DOHH2 (cell line): ENCODE results near the gene PRSS56.

Source experiments
- H3F3A ChIP-seq: fragments of 200-600 bp; sonication (generic), shearing (Covaris generic); 2 replicates; pipeline ENCODE4 v1.6.0; 2016; ENCODE audit warnings: antibody characterized with exemption, mild to moderate bottlenecking; ENCODE audit not compliant: control insufficient read depth, insufficient read depth
- H3K27ac ChIP-seq: fragments of 200-600 bp; sonication (generic); 2 replicates; pipeline ENCODE4 v1.5.1; 2014; ENCODE audit warnings: low read depth, mild to moderate bottlenecking, low read length, moderate library complexity
- H3K27me3 ChIP-seq: fragments of 200-600 bp; sonication (generic); 2 replicates; pipeline ENCODE4 v1.6.1; 2014; ENCODE audit warnings: mild to moderate bottlenecking, low read length, mixed read lengths; ENCODE audit not compliant: control insufficient read depth
- H3K36me3 ChIP-seq: fragments of 200-600 bp; sonication (generic); 2 replicates; pipeline ENCODE4 v1.6.1; 2014; ENCODE audit warnings: mild to moderate bottlenecking, low read length, moderate library complexity, mixed read lengths; ENCODE audit not compliant: control insufficient read depth
- H3K4me1 ChIP-seq: fragments of 200-600 bp; sonication (generic); 2 replicates; pipeline ENCODE4 v1.6.1; 2014; ENCODE audit warnings: mild to moderate bottlenecking, low read length, mixed read lengths; ENCODE audit not compliant: control insufficient read depth
- H3K4me2 ChIP-seq: fragments of 200-600 bp; sonication (generic); 2 replicates; pipeline ENCODE4 v1.6.0; 2014; ENCODE audit warnings: mild to moderate bottlenecking, low read length, moderate library complexity
- H3K4me3 ChIP-seq: fragments of 200-600 bp; sonication (generic); 2 replicates; pipeline ENCODE4 v1.5.1; 2014; ENCODE audit warnings: mild to moderate bottlenecking, low read length, mixed read lengths
- H3K79me2 ChIP-seq: fragments of 200-600 bp; sonication (generic); 2 replicates; pipeline ENCODE4 v1.6.1; 2014; ENCODE audit warnings: mild to moderate bottlenecking, low read length, mixed read lengths; ENCODE audit not compliant: control insufficient read depth
- H3K9me2 ChIP-seq: fragments of 200-600 bp; sonication (generic); replicated peaks from 2 replicates; pipeline ENCODE4 v1.6.1; 2014; ENCODE audit warnings: mild to moderate bottlenecking, low read length, mixed read lengths; ENCODE audit not compliant: control insufficient read depth
- H3K9me3 ChIP-seq: fragments of 200-600 bp; sonication (generic); 2 replicates; pipeline ENCODE4 v1.6.1; 2014; ENCODE audit warnings: antibody characterized with exemption, low read length, mixed read lengths; ENCODE audit not compliant: control insufficient read depth, insufficient read depth
- H4K20me1 ChIP-seq: fragments of 200-600 bp; sonication (generic); 2 replicates; pipeline ENCODE4 v1.6.0; 2014; ENCODE audit warnings: low read depth, mild to moderate bottlenecking, antibody characterized with exemption, low read length, moderate library complexity; ENCODE audit not compliant: control insufficient read depth, insufficient read depth
- EZH2phosphoT487 ChIP-seq: fragments of 200-600 bp; sonication (generic); IDR thresholded peaks from 2 replicates; pipeline ENCODE4 v1.6.1; 2017; ENCODE audit warnings: borderline replicate concordance, mild to moderate bottlenecking, antibody characterized with exemption, low read length, moderate library complexity, mixed read lengths
- TF ChIP-seq, protein P1 (sequence below): fragments of 200-600 bp; sonication (generic); IDR thresholded peaks from one replicate; pipeline ENCODE4 v1.5.1; 2014; ENCODE audit warnings: antibody characterized with exemption, mild to moderate bottlenecking, low read depth, low read length; ENCODE audit not compliant: poor library complexity, severe bottlenecking

PRSS56 gene

DNA sequence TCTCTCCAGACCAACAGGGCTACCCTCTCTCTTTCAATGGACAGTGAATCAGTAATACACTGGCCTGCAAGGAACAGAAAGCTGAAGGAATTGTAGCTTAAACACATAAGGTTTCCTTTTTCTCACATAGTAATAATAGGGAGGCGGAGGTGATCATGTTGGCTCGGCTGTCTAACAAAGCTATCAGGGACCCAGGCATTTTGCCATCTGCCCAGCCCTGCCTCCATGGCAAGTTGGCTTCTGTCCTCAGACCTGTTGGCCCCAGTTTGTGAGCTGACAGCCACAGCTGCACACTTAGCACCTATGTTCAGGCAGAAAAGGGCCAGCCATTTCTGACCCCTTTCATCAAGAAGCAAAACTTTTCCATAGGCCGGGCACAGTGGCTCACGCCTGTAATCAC, 17.3 kb downstream of the PRSS56 start:
- TF ChIP-seq EZH2phosphoT487 = no peak
- TF ChIP-seq, protein P1, sequence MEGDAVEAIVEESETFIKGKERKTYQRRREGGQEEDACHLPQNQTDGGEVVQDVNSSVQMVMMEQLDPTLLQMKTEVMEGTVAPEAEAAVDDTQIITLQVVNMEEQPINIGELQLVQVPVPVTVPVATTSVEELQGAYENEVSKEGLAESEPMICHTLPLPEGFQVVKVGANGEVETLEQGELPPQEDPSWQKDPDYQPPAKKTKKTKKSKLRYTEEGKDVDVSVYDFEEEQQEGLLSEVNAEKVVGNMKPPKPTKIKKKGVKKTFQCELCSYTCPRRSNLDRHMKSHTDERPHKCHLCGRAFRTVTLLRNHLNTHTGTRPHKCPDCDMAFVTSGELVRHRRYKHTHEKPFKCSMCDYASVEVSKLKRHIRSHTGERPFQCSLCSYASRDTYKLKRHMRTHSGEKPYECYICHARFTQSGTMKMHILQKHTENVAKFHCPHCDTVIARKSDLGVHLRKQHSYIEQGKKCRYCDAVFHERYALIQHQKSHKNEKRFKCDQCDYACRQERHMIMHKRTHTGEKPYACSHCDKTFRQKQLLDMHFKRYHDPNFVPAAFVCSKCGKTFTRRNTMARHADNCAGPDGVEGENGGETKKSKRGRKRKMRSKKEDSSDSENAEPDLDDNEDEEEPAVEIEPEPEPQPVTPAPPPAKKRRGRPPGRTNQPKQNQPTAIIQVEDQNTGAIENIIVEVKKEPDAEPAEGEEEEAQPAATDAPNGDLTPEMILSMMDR = no peak
- H3K4me2 ChIP-seq = no peak overlapping the region

DNA sequence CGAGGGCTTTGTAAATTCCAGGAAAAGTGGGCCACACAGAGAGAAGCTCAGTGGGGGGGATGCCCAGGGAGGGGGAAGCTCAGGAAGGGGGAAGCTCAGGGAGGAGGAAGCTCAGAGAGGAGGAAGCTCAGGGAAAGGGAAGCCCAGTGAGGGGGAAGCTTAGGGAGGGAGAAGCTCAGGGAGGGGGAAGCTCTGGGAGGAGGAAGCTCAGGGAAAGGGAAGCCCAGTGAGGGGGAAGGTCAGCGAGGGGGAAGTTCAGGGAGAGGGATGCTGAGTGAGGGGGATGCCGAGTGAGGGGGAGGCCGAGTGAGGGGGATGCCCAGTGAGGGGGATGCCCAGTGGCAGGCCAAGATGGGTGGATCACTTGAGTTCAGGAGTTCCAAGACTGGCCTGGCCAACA, 18.5 kb downstream of the PRSS56 start:
- Histone ChIP-seq H3K4me1 (peaks cover 27% of the 10 kb centered on the region), H3K9me2 (no peaks in the 10 kb centered on the region), H3K79me2 (no peaks in the 10 kb centered on the region), H3K36me3 (no peaks in the 10 kb centered on the region), H3K4me3 (no peak overlapping the region), H3K9me3 (no peaks in the 10 kb centered on the region), H4K20me1 (no peaks in the 10 kb centered on the region), H3K27ac (no peak overlapping the region), H3K27me3 (no peaks in the 10 kb centered on the region), H3K4me2 (no peak overlapping the region), H3F3A (no peaks in the 10 kb centered on the region; the same call in 1 of the 2 replicates)
- TF ChIP-seq, protein P1 = no peak
- TF ChIP-seq EZH2phosphoT487 = no peak

More for the DNA sequence above, 17.3 kb downstream of the PRSS56 start:
- Histone ChIP-seq H3K9me2 (no peaks in the 10 kb centered on the region), H4K20me1 (no peaks in the 10 kb centered on the region), H3F3A (peaks cover 3% of the 10 kb centered on the region; the same call in 1 of the 2 replicates), H3K4me1 (peaks cover 39% of the 10 kb centered on the region), H3K27me3 (no peaks in the 10 kb centered on the region), H3K79me2 (no peaks in the 10 kb centered on the region), H3K27ac (no peak overlapping the region), H3K4me3 (no peak overlapping the region), H3K9me3 (no peaks in the 10 kb centered on the region), H3K36me3 (no peaks in the 10 kb centered on the region)

DNA sequence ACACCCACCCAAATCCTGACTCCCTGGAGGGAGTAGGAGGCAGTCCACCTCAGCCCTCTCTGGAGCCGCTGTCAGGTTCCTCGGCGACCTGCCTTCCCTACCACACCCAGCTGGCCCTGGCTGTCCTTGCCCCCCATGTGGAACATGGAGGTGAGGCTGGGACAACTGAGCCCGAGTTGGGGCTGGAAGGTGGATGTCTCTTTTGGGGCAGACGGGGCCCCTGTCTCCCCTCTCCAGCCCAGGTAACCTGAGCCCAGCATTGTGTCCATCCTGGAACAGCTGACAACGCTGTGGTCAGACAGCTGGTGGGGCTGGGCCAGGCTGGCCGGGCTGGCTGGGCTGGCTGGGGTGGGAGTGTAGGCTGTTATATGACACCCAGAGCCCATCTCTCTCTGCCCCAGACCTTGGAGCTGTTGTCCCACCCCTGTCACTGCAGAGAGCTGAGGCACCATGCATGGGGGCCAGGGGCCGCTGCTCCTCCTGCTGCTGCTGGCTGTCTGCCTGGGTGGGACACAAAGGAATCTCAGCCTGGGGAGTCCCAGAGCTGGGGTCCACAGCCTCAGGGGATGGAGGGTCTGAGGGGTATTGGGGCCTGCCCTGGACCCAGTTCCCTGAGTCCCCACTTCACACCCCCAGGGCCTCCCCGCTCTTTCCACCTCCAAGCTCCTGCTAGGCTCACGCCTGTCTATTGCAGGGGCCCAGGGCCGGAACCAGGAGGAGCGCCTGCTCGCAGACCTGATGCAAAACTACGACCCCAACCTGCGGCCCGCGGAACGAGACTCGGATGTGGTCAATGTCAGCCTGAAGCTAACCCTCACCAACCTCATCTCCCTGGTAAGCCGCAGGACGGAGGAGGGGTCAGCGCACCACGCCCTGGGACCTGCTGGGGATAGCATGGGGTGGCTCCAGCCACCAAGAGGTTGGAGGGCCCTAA, 19.4 kb downstream of the PRSS56 start, which contains the start of gene CHRNG:
Gene CHRNG (plus strand): TSS at position 395 of the 934 bp plus-strand sequence. CDS start 56 bp downstream, at position 451.
- Histone ChIP-seq H3K4me1 (peaks cover 19% of the 10 kb centered on the region), H3K4me2 (no peak within 1 kb of the TSS), H3K4me3 (no peak within 1 kb of the TSS), H3K9me2 (no peaks in the 10 kb centered on the region), H4K20me1 (no peaks in the 10 kb centered on the region; the same call in 1 of the 2 replicates), H3F3A (no peaks in the 10 kb centered on the region; the same call in 1 of the 2 replicates), H3K79me2 (no peaks in the 10 kb centered on the region), H3K9me3 (no peaks in the 10 kb centered on the region), H3K27me3 (no peaks in the 10 kb centered on the region), H3K27ac (no peak within 1 kb of the TSS), H3K36me3 (no peaks in the 10 kb centered on the region)
- no peak for TF ChIP-seq EZH2phosphoT487
- TF ChIP-seq, protein P1 = no peak
